HG03521 (cell line): ENCODE results near the gene CFAP65.

Source experiments
- ATAC-seq: cut with Tn5 transposase; IDR thresholded peaks from one replicate; pipeline ENCODE4 v1.9.1; 2021; ENCODE audit warnings: mild to moderate bottlenecking, moderate library complexity; ENCODE audit not compliant: unreplicated experiment

Gene CFAP65

DNA sequence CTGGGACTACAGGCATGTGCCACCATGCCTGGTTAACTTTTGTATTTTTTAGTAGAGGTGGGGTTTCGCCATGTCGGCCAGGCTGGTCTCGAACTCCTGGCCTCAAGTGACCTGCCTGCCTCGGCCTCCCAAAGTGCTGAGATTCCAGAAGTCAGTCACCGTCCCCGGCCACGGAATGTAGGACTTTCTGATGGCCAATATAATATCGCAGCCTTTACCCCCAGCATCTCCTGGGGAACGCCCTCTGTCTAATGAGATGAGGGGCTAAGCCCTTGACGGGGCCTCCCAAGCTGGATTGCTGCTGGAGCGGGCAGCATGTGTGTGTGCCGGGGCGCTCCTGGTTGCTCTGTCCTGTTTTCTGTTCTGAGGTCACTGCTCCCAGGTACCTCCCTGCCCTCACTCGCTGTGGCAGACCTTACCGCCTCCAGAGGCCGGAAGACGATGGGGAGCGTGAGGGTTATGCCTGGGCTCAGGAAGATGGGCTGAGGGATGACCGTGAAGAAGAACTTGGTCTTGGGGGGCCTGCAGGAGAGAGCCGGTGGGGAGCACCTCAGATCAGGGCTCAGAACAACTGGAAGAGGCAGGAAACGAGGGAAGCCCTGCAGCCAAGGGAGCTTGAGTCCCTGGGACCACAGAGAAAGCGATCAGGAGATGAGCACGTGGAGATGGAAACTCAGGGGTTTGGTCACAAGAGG lies 9.1 kb downstream of the CFAP65 start:
- ATAC-seq: no peak

GRCh38 chr2:219031005-219031738 lies 10.1 kb downstream of the CFAP65 start:
- no peak for ATAC-seq

DNA sequence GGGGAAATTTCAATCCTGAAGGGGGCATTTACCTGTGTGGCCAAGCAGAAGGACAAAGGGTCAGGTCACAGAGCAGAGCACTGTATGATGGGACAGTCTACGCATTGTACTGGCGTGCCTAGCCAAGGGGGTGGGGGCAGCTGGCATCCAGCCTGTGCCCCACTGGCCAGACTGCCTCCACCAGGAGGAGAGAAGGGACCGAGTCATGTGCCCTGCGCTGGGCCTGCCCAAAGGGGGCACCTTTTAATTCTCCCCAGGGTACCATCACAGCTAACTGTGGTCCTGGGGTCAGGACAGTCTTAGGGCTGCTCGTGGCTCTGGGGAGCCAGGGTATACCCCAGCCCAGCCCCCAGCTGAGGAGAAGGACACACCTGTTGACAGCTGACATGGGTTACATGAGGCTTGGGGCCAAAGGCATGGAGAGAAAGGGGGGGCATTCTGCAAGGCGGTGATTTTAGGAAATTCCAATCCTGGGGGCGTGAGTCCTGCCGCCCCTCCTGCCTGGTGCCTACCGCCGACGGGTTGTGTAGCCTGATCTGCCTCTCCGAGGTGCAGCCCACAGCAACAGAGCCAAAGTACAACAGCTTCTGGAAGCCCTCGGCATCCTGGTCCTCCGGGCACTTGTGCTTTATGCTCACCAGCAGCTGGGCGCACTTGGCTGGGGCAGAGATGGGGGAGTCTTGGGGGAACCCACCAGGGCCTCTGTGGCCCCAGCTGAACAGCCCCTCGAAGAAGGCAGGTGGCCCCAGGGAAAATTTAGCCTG lies 11.0 kb downstream of the CFAP65 start:
- no peak for ATAC-seq

DNA sequence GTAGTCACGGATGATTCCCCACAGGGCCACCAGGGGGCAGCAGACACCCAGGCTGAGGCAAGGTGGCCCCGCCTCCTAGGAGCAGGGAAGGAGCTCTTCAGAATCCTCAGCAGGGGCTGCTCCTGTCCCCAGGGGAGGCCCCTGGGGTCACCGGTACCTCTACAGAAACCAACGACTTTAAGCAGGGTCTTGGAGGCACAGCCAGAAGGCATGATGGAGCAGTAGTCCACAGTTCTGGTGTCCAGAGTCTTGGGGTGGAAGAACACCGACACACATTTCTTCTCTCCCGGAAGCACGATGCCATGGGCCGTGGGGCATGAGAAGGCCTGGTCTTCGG lies 11.5 kb downstream of the CFAP65 start:
- ATAC-seq: no peak

GRCh38 chr2:219028996-219029828 lies 12.1 kb downstream of the CFAP65 start:
- no peak for ATAC-seq

DNA sequence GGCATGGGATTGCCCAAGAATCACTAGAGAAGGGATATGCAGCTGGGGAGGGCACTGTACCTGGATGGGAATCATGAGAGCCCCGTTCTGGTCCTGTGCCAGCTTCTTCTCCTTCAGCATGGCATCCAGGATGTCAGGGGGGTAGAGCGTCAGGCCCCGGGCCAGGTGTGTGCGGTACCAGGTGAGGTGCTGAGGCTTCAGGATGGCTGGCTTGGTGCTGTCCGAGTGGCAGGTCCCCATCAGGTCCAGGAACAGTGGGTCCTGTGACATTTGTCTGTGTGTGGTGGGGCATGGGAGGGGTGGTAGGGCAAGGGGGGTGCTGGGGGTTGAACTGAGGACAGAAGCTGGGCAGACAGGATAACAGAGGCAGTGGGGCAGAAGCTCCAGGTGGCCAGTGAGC lies 13.2 kb downstream of the CFAP65 start:
- no peak for ATAC-seq

GRCh38 chr2:219027511-219028055 lies 13.7 kb downstream of the CFAP65 start:
- no peak for ATAC-seq

DNA sequence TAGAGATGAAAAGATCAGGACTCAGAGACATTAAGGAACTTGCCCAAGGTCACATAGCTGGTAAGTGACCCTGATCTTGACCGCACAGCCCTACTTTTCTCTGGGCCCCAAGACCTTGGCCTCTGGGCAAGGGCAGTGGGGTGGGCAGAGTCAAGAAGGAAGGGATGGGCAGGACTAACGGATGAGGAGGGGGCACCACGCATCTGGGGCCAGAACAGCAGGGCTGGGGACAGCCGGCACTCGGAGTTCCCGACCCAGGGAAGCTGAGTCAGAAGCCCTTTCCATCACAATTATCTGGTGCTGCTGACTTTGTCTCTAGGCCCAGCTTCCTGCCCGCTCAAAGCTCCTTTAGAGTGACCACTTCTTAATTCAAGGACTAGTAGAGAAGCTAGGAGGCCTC lies 14.4 kb downstream of the CFAP65 start:
- ATAC-seq: no peak

- no peak for ATAC-seq
These were observed 15.4 kb downstream of the CFAP65 start for GRCh38 chr2:219025637-219026585.

DNA sequence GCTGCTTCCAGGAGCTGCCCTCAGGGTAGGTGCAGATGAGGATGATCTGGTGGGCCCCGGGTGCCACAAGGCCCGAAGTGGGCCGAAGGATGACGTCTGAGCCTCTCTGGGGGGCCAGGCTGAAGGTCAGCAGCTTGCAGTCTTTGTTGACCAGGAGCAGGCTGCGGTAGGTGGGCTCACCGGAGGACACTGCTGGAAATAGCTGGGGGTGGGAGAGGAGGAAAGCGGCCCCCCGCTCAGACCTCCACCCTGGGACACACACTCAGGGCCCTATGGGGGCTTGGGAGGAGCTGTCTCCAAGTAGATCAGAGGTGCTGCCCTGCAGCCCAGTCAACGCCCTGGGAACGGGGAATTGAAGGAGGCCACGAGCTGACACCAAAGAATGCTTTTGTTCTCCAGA lies 17.3 kb downstream of the CFAP65 start:
- no peak for ATAC-seq

DNA sequence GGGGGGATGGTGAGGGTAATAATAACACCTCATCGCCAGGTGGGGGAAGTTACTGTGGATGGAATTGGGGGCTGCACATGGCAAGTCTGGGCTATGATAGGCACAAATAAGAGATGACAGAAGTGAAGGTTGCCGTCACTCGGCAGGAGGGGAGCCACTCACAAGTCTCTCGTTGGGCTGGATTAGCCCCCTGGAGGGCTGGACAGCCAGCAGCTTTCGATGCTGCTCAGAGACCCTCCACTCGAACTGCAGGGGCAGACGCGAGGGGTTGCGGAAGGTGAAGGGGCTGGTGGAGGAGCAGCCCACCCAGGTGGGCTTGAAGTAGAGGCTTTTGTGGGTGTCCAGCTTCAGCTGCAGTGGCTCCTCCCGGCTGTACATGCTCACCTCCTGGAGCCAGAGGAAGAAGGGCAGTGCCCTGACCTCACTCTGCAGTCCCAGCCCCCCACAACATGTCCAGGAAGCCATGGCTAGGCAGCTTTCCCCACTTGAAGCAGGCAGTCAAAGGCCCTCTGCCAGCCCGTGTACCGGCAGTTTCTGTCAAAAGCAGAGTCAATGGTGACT lies 18.2 kb downstream of the CFAP65 start:
- no peak for ATAC-seq

- ATAC-seq: no peak
These were observed 18.7 kb downstream of the CFAP65 start for GRCh38 chr2:219022616-219023015.

DNA sequence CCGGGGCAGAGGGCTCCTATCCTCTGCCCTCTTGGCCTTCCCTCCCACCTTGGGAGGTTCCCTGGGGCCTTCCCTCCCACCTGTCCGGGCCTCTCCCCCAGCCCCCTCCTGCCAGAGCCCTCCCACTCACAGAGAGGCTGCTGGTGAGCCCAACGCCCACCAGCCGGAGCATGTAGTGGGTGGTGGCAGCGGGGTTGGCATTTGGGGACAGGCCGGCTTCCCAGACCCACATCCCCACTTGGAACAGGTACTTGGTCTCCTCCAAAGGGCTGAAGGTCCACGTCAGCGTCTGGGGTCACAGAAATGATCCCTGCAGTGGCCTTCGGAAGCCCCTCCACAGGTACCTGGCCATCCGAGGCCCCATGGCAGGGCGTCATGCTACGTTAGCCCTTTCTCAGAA lies 19.3 kb downstream of the CFAP65 start:
- ATAC-seq: no peak

DNA sequence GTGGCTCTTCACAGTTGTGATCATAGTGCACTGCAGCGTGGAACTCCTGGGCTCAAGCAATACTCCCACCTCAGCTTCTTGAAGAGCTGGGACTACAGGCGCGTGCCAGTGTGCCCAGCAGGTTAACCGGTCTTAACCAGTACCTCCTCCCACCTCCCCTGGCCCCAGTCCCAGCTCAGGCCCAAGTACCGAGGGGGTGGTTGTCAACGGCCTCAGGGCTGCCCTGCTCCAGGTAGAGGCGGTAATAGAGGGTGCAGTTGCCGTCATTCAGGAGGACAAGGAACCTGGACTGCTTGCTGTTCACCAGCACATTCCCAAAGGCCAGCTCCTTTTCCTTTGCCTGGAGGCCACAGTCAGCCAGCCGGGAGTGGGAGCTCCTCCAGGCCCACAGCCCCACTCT lies 19.7 kb downstream of the CFAP65 start:
- no peak for ATAC-seq

GRCh38 chr2:219020604-219021365 lies 20.5 kb downstream of the CFAP65 start:
- no peak for ATAC-seq

GRCh38 chr2:219019436-219019835 lies 21.9 kb downstream of the CFAP65 start:
- no peak for ATAC-seq

GRCh38 chr2:219018726-219019125 lies 22.6 kb downstream of the CFAP65 start:
- no peak for ATAC-seq

- no peak for ATAC-seq
These were observed 23.0 kb downstream of the CFAP65 start for GRCh38 chr2:219018286-219018685.
